Measurements from ENCODE around the gene IGF2BP2. TPM values are rescaled to one million over a fixed set of nuclear protein-coding genes. Genes with fewer than 3 reads are reported as not detected.

Gene IGF2BP2
- total and polyA plus RNA-seq, 11 donors: 5.9 to 21.8 (median 16.8) TPM

GRCh38 chr3:185729337-185730055, 95.3 kb downstream of the IGF2BP2 start:
- DNase-seq (no peak), ATAC-seq (no peak)
- WGBS, 4 donors: 84 to 91% (median 87%) methylated on average over 7 of the region's 7 CpGs
- no peaks in the 10 kb centered on the region for H3K27me3 ChIP-seq
- intact Hi-C loops (cut with DNase I): loop anchor here in 4 of 10 donors (5.0 to 10.0 kb wide), 4 partner anchors 93 to 215 kb away; partner anchors contain the start of genes IGF2BP2 (in 2 of the 4) and TRA2B (in 1 of the 4)
- no peak for TF ChIP-seq POLR2A (IDR thresholded peaks at IDR 0.05)
- no peak for TF ChIP-seq CTCF (IDR thresholded peaks at IDR 0.05)
- peaks cover 0 to 7% (median 0%) of the 10 kb centered on the region in 12 donors for H3K4me1 ChIP-seq
- no peak overlapping the region for H3K4me3 ChIP-seq
- H3K36me3 ChIP-seq: no peaks in the 10 kb centered on the region
- no peak overlapping the region for H3K27ac ChIP-seq
- H3K9me3 ChIP-seq: peaks cover 0 to 5% (median 0%) of the 10 kb centered on the region in 12 donors

- intact Hi-C loops (cut with DNase I): no loop called here
- Histone ChIP-seq H3K36me3 (no peaks in the 10 kb centered on the region), H3K27me3 (no peaks in the 10 kb centered on the region), H3K4me3 (no peak overlapping the region), H3K4me1 (peaks cover 0 to 7% (median 0%) of the 10 kb centered on the region in 12 donors), H3K27ac (no peak overlapping the region), H3K9me3 (peaks cover 0 to 5% (median 0%) of the 10 kb centered on the region in 12 donors)
- 88 to 92% (median 91%) methylated on average over 10 of the region's 10 CpGs for WGBS, 4 donors
- DNase-seq (no peak), ATAC-seq (no peak)
- TF ChIP-seq CTCF (IDR thresholded peaks at IDR 0.05): no peak
- no peak for TF ChIP-seq POLR2A (IDR thresholded peaks at IDR 0.05)
Measured at GRCh38 chr3:185728630-185729336, 96.1 kb downstream of the IGF2BP2 start.

GRCh38 chr3:185727873-185728272, 97.0 kb downstream of the IGF2BP2 start:
- intact Hi-C loops (cut with DNase I): no loop called here
- DNase-seq (no peak), ATAC-seq (no peak)
- Histone ChIP-seq H3K36me3 (no peaks in the 10 kb centered on the region), H3K4me1 (peaks cover 0 to 7% (median 0%) of the 10 kb centered on the region in 12 donors), H3K27ac (no peak overlapping the region), H3K9me3 (peaks cover 0 to 5% (median 0%) of the 10 kb centered on the region in 12 donors), H3K4me3 (no peak overlapping the region), H3K27me3 (no peaks in the 10 kb centered on the region)
- TF ChIP-seq POLR2A (IDR thresholded peaks at IDR 0.05) (no peak), CTCF (IDR thresholded peaks at IDR 0.05) (no peak)
- 87 to 95% (median 90%) methylated on average over 9 of the region's 9 CpGs for WGBS, 4 donors

GRCh38 chr3:185726254-185726967, 98.4 kb downstream of the IGF2BP2 start:
- intact Hi-C loops (cut with DNase I): no loop called here
- ATAC-seq (no peak), DNase-seq (no peak)
- Histone ChIP-seq H3K27ac (no peak overlapping the region), H3K27me3 (no peaks in the 10 kb centered on the region), H3K9me3 (peaks cover 0 to 5% (median 0%) of the 10 kb centered on the region in 12 donors), H3K4me3 (no peak overlapping the region), H3K36me3 (no peaks in the 10 kb centered on the region), H3K4me1 (peaks cover 0 to 7% (median 0%) of the 10 kb centered on the region in 12 donors)
- 83 to 89% (median 86%) methylated on average over 6 of the region's 6 CpGs for WGBS, 4 donors
- TF ChIP-seq POLR2A (IDR thresholded peaks at IDR 0.05) (no peak), CTCF (IDR thresholded peaks at IDR 0.05) (no peak)
